Ishikawa (cell line): ENCODE results near the gene DCLRE1B.

Experiments
- CEBPB ChIP-seq: IDR thresholded peaks from 2 replicates; pipeline ENCODE4 v1.6.1; 2012
- CREB1 ChIP-seq: IDR thresholded peaks from 2 replicates; pipeline ENCODE4 v1.6.1; 2012; ENCODE audit warnings: low read depth
- EGR1 ChIP-seq: IDR thresholded peaks from 2 replicates; pipeline ENCODE4 v1.6.1; 2012
- EP300 ChIP-seq: IDR thresholded peaks from 2 replicates; pipeline ENCODE4 v1.6.1; 2012; ENCODE audit warnings: borderline replicate concordance
- FOXM1 ChIP-seq: IDR thresholded peaks from 2 replicates; pipeline ENCODE4 v1.6.1; 2012; ENCODE audit warnings: low read depth, borderline replicate concordance
- NFIC ChIP-seq: IDR thresholded peaks from 2 replicates; pipeline ENCODE4 v1.6.1; 2012
- RAD21 ChIP-seq: IDR thresholded peaks from 2 replicates; pipeline ENCODE4 v1.6.1; 2012; ENCODE audit warnings: low read depth
- REST ChIP-seq: IDR thresholded peaks from 2 replicates; pipeline ENCODE4 v1.6.1; 2012; ENCODE audit warnings: low read depth, mild to moderate bottlenecking
- TAF1 ChIP-seq: IDR thresholded peaks from 2 replicates; pipeline ENCODE4 v1.6.1; 2012; ENCODE audit warnings: low read depth, mild to moderate bottlenecking
- TCF12 ChIP-seq: IDR thresholded peaks from 2 replicates; pipeline ENCODE4 v1.6.1; 2012; ENCODE audit warnings: low read depth
- TEAD4 ChIP-seq: IDR thresholded peaks from 2 replicates; pipeline ENCODE4 v1.6.1; 2012
- USF1 ChIP-seq: IDR thresholded peaks from 2 replicates; pipeline ENCODE4 v1.6.1; 2012
- YY1 ChIP-seq: IDR thresholded peaks from 2 replicates; pipeline ENCODE4 v1.6.1; 2012; ENCODE audit warnings: low read depth
- ZBTB7A ChIP-seq: IDR thresholded peaks from 2 replicates; pipeline ENCODE4 v1.6.1; 2012; ENCODE audit warnings: low read depth
- TF ChIP-seq, protein P1 (sequence below): IDR thresholded peaks from 2 replicates; pipeline ENCODE4 v1.6.1; 2012

DCLRE1B gene

GRCh38 chr1:113918243-113918642 lies 13.1 kb downstream of the DCLRE1B start:
- no peak for TF ChIP-seq EP300

- TF ChIP-seq USF1 = no peak
- no peak for TF ChIP-seq CREB1
- TF ChIP-seq TEAD4 = no peak
- no peak for TF ChIP-seq ZBTB7A
- TF ChIP-seq EGR1 = no peak
Measured at GRCh38 chr1:113922957-113923356, 17.8 kb downstream of the DCLRE1B start.

- TF ChIP-seq NFIC = no peak
- TF ChIP-seq EP300 = no peak
- TF ChIP-seq YY1 = no peak
- TF ChIP-seq FOXM1 = no peak
Measured at GRCh38 chr1:113924473-113924872, 19.3 kb downstream of the DCLRE1B start.

GRCh38 chr1:113928187-113928930 lies 23.2 kb downstream of the DCLRE1B start:
- TF ChIP-seq, protein P1, sequence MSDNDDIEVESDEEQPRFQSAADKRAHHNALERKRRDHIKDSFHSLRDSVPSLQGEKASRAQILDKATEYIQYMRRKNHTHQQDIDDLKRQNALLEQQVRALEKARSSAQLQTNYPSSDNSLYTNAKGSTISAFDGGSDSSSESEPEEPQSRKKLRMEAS = no peak
- no peak for TF ChIP-seq YY1
- TF ChIP-seq TAF1 = no peak
- TF ChIP-seq TEAD4 = no peak
- no peak for TF ChIP-seq EGR1
- TF ChIP-seq NFIC = no peak
- TF ChIP-seq RAD21 = no peak
- TF ChIP-seq CREB1 = no peak
- TF ChIP-seq CEBPB = no peak
- no peak for TF ChIP-seq ZBTB7A
- no peak for TF ChIP-seq TCF12
- TF ChIP-seq USF1 = no peak
- no peak for TF ChIP-seq REST

GRCh38 chr1:113928941-113929749 lies 24.0 kb downstream of the DCLRE1B start, which contains the start of gene HIPK1:
Gene HIPK1, plus strand, starts transcription at chr1:113929324.
- TF ChIP-seq YY1 = peak; percentile 99
- TF ChIP-seq CREB1 = peak; percentile 57; the same call in 1 of the 2 replicates
- peak; percentile 45 for TF ChIP-seq TAF1
- peak; percentile 57; the same call in 1 of the 2 replicates for TF ChIP-seq TCF12
- no peak for TF ChIP-seq USF1
- TF ChIP-seq TEAD4 = peak; percentile 34
- TF ChIP-seq REST = no peak
- TF ChIP-seq, protein P1 = peak; percentile 64; the same call in 1 of the 2 replicates
- 0 out of 2 replicates have a peak, but pooled peaks have one; percentile 32 for TF ChIP-seq ZBTB7A
- no peak for TF ChIP-seq NFIC
- peak; percentile 71 for TF ChIP-seq EGR1
